Measurements from ENCODE around the gene THY1.

DNA sequence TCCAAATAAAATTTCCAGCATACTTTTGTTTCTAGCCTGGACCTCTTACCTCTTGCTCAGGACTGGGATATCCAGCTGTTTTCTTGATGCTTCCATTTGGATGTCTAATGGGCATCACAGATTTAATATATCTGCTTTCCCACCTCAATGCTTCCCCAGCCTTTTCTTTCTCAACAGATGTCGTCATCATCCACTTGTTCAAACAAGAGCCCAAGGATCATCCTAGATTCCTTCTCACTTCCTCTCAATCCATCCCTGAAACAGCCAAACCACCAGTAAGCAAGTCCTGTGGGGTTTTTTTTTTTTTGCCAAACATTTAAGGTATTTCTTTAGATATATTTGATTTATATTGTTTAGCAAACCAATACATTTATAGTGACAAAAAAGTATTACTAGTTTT is 12.5 kb downstream of the THY1 start:
- TF ChIP-seq GATA2 (IDR thresholded peaks at IDR 0.05; ENCODE audit: low read depth, low read length) (no peak), GATA3 (IDR thresholded peaks at IDR 0.05; ENCODE audit: low read depth, low read length) (no peak)
